OCI-LY1 (cell line): ENCODE data around the gene RBMS3.
A peak's percentile ranks its signal among the peaks of the same experiment; 100 is the strongest.

Experiments
- H2AFZ ChIP-seq: fragments of 200-600 bp; sonication (generic), shearing (Covaris generic); 2 replicates; pipeline ENCODE4 v1.6.0; 2014; ENCODE audit warnings: antibody characterized with exemption, mild to moderate bottlenecking, low read length
- H3F3A ChIP-seq: fragments of 200-600 bp; sonication (generic), shearing (Covaris generic); 2 replicates; pipeline ENCODE4 v1.6.0; 2014; ENCODE audit warnings: mild to moderate bottlenecking, antibody characterized with exemption, low read length, moderate library complexity; ENCODE audit not compliant: insufficient read depth
- H3K27ac ChIP-seq: fragments of 200-600 bp; sonication (generic); 2 replicates; pipeline ENCODE4 v1.5.1; 2014; ENCODE audit warnings: low read length, mixed run types, mild to moderate bottlenecking, low read depth; ENCODE audit not compliant: poor library complexity, severe bottlenecking
- H3K27me3 ChIP-seq: fragments of 200-600 bp; sonication (generic); 2 replicates; pipeline ENCODE4 v1.6.0; 2014; ENCODE audit warnings: antibody characterized with exemption, mild to moderate bottlenecking, low read length, moderate library complexity; ENCODE audit not compliant: insufficient read depth
- H3K36me3 ChIP-seq: fragments of 200-600 bp; sonication (generic); 2 replicates; pipeline ENCODE4 v1.6.1; 2014; ENCODE audit warnings: mild to moderate bottlenecking, antibody characterized with exemption, low read length, moderate library complexity, mixed read lengths; ENCODE audit not compliant: insufficient read depth
- H3K4me1 ChIP-seq: fragments of 200-600 bp; sonication (generic); 2 replicates; pipeline ENCODE4 v1.5.1; 2014; ENCODE audit warnings: mild to moderate bottlenecking, low read length, moderate library complexity; ENCODE audit not compliant: insufficient read depth, severe bottlenecking
- H3K4me2 ChIP-seq: fragments of 200-600 bp; sonication (generic), shearing (Covaris generic); 2 replicates; pipeline ENCODE4 v1.6.1; 2014; ENCODE audit warnings: low read length
- H3K4me3 ChIP-seq: fragments of 200-600 bp; sonication (generic); 2 replicates; pipeline ENCODE4 v1.5.1; 2014; ENCODE audit warnings: low read length, low read depth, mild to moderate bottlenecking, mixed read lengths; ENCODE audit not compliant: poor library complexity, severe bottlenecking
- H3K79me2 ChIP-seq: fragments of 200-600 bp; shearing (Covaris generic); 2 replicates; pipeline ENCODE4 v1.6.1; 2016; ENCODE audit warnings: mixed run types, low read length, mixed read lengths; ENCODE audit not compliant: insufficient read depth
- H3K9ac ChIP-seq: fragments of 200-600 bp; sonication (generic), shearing (Covaris generic); 2 replicates; pipeline ENCODE4 v1.6.1; 2014; ENCODE audit warnings: mild to moderate bottlenecking, low read length, mixed read lengths
- H3K9me2 ChIP-seq: fragments of 200-600 bp; sonication (generic), shearing (Covaris generic); 2 replicates; pipeline ENCODE4 v1.6.1; 2014; ENCODE audit warnings: low read depth, mild to moderate bottlenecking, low read length, mixed read lengths
- H3K9me3 ChIP-seq: fragments of 200-600 bp; shearing (Covaris generic); 2 replicates; pipeline ENCODE4 v1.6.1; 2014; ENCODE audit warnings: low read length, mixed read lengths
- H4K20me1 ChIP-seq: fragments of 200-600 bp; sonication (generic), shearing (Covaris generic); 2 replicates; pipeline ENCODE4 v1.6.0; 2016; ENCODE audit warnings: mild to moderate bottlenecking, low read length; ENCODE audit not compliant: insufficient read depth
- CTCF ChIP-seq: fragments of 200-600 bp; sonication (generic), shearing (Covaris generic); IDR thresholded peaks from 2 replicates; pipeline ENCODE4 v1.5.1; 2017; ENCODE audit warnings: mild to moderate bottlenecking, antibody characterized with exemption, low read length, moderate library complexity, mixed read lengths
- EZH2 ChIP-seq: fragments of 200-600 bp; sonication (generic), shearing (Covaris generic); IDR thresholded peaks from 2 replicates; pipeline ENCODE4 v1.8.0; 2017; ENCODE audit warnings: borderline replicate concordance, mixed run types, mild to moderate bottlenecking, antibody characterized with exemption, low read length, moderate library complexity, mixed read lengths

RBMS3 gene

GRCh38 chr3:29456901-29457300 lies 176.0 kb downstream of the RBMS3 start:
- Histone ChIP-seq H3K4me3 (no peak overlapping the region), H3K4me1 (peaks cover 51% of the 10 kb centered on the region), H3K9me2 (no peaks in the 10 kb centered on the region), H3K9me3 (no peaks in the 10 kb centered on the region), H4K20me1 (no peaks in the 10 kb centered on the region), H3K4me2 (no peak overlapping the region), H3K36me3 (peaks cover 10% of the 10 kb centered on the region; the same call in 1 of the 2 replicates), H3K27ac (no peak overlapping the region), H2AFZ (no peak overlapping the region), H3F3A (no peaks in the 10 kb centered on the region), H3K9ac (no peak overlapping the region), H3K79me2 (no peaks in the 10 kb centered on the region), H3K27me3 (no peaks in the 10 kb centered on the region)
- TF ChIP-seq EZH2 (no peak), CTCF (no peak)

GRCh38 chr3:29463304-29463703 lies 182.4 kb downstream of the RBMS3 start:
- H3K27ac ChIP-seq, result no peak overlapping the region
- H3F3A ChIP-seq, result no peaks in the 10 kb centered on the region
- H3K36me3 ChIP-seq, result peaks cover 3% of the 10 kb centered on the region; the same call in 1 of the 2 replicates
- peaks cover 59% of the 10 kb centered on the region for H3K4me1 ChIP-seq
- no peak overlapping the region for H3K9ac ChIP-seq
- no peak overlapping the region for H3K4me3 ChIP-seq
- no peaks in the 10 kb centered on the region for H3K27me3 ChIP-seq
- H3K9me3 ChIP-seq, result no peaks in the 10 kb centered on the region
- H3K79me2 ChIP-seq, result no peaks in the 10 kb centered on the region
- no peak for TF ChIP-seq EZH2
- no peaks in the 10 kb centered on the region for H4K20me1 ChIP-seq
- H3K4me2 ChIP-seq, result no peak overlapping the region; the same call in 1 of the 2 replicates
- no peak overlapping the region for H2AFZ ChIP-seq
- no peaks in the 10 kb centered on the region for H3K9me2 ChIP-seq

GRCh38 chr3:29465836-29466235 lies 185.0 kb downstream of the RBMS3 start:
- Histone ChIP-seq H3K36me3 (peaks cover 3% of the 10 kb centered on the region; the same call in 1 of the 2 replicates), H3K9ac (peak overlapping the region; percentile 21; the same call in 1 of the 2 replicates), H3K4me2 (peak overlapping the region; percentile 49), H3K27ac (peak overlapping the region; percentile 10), H2AFZ (no peak overlapping the region), H3K9me2 (no peaks in the 10 kb centered on the region), H4K20me1 (no peaks in the 10 kb centered on the region), H3K4me3 (peak overlapping the region; percentile 30), H3K27me3 (no peaks in the 10 kb centered on the region), H3K9me3 (no peaks in the 10 kb centered on the region), H3K4me1 (peaks cover 70% of the 10 kb centered on the region), H3K79me2 (no peaks in the 10 kb centered on the region), H3F3A (peaks cover 4% of the 10 kb centered on the region; the same call in 1 of the 2 replicates)
- no peak for TF ChIP-seq CTCF

GRCh38 chr3:29466442-29466841 lies 185.6 kb downstream of the RBMS3 start:
- no peaks in the 10 kb centered on the region for H3K36me3 ChIP-seq
- no peaks in the 10 kb centered on the region for H3K79me2 ChIP-seq
- peaks cover 64% of the 10 kb centered on the region for H3K4me1 ChIP-seq
- no peaks in the 10 kb centered on the region for H3K9me3 ChIP-seq
- peak overlapping the region; percentile 49 for H3K4me2 ChIP-seq
- H4K20me1 ChIP-seq, result no peaks in the 10 kb centered on the region
- peaks cover 4% of the 10 kb centered on the region; the same call in 1 of the 2 replicates for H3F3A ChIP-seq
- no peaks in the 10 kb centered on the region for H3K9me2 ChIP-seq
- peak overlapping the region; percentile 30 for H3K4me3 ChIP-seq
- peak overlapping the region; percentile 21 for H3K9ac ChIP-seq
- H2AFZ ChIP-seq, result no peak overlapping the region
- H3K27me3 ChIP-seq, result no peaks in the 10 kb centered on the region
- no peak for TF ChIP-seq EZH2
- no peak for TF ChIP-seq CTCF
- H3K27ac ChIP-seq, result peak overlapping the region; percentile 10
